ENCODE data around the gene TMEM164.

TMEM164 gene

DNA sequence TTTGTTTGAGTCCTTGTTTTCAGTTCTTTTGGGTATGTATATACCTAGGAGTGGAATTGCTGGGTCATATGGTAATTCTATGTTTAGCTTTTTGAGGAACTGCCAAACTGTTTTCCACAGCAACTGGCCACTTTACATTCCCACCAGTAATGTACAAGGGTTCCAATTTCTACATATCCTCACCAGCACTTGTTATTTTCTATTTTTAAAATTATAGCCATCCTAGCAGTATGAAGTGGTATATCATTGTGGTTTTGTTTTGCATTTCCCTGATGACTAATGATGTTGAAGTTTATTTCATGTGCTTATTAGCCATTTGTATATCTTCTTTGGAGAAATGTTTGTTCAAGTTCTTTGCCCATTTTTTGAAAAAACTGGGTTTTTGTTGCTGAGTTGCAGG lies 39.6 kb downstream of the TMEM164 start:
- no peak for DNase-seq

GRCh38 chrX:110043506-110043905 lies 40.6 kb downstream of the TMEM164 start:
- no peak for DNase-seq

DNA sequence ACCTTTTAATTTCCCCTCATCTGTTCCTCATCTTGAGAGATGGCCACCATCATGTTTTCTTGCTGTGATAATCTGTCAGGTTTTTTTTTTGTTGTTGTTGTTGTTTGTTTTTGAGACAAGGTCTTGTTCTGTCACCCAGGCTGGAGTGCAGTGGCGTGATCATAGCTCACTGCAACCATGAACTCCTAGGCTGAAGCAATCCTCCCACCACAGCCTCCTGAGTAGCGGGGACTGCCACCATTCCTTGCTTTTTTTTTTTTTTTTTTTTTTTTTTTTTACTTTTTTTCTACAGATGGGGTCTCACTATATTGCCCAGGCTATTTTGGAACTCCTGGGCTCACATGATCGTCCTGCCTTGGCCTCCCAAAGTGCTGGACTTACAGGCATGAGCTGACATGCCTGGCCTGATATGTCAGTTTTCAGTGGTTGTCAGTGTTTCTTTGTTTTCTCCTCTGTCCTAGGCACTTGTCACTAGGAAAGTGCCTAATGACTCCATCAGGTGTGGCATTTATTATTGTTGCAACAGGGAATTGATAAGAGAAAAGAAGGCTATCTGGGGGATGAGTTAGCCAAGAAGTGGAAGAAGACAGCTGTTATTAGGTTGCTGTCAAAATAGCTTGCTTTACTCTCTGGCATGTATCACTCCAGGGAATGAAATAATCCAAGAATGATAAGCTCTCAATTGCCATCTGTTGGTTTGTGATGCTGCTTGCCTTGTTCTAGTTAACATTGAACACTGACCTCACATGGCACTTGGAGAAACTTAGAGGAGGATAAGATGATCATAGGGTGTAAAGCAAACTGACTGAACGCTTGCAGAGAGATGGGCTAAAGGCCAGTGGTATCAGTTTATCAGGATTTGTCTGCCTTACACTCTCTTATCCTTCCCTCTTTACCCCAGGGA lies 41.7 kb downstream of the TMEM164 start:
- no peak for DNase-seq

DNA sequence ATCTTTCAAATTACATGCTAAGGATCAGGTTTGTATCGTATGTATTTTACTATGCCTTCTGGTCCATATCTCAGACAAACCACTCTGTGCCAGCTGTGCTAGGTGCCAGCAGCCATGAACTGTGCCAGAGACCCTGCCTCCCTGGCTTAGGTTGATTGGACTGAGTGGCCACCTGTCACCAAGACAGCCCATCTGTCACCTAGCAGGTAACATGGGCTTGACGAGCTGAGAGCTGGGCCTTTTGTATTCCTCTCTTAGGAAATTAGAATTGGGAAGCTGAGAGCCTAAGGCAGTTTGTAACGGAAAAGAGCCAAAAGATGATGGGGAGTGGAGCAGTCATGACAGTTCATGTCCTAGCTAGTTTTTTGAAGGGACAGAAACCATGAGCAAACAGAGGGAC lies 42.5 kb downstream of the TMEM164 start:
- DNase-seq, result no peak

- DNase-seq, result no peak
Measured at GRCh38 chrX:110046001-110046400, 43.1 kb downstream of the TMEM164 start.

DNA sequence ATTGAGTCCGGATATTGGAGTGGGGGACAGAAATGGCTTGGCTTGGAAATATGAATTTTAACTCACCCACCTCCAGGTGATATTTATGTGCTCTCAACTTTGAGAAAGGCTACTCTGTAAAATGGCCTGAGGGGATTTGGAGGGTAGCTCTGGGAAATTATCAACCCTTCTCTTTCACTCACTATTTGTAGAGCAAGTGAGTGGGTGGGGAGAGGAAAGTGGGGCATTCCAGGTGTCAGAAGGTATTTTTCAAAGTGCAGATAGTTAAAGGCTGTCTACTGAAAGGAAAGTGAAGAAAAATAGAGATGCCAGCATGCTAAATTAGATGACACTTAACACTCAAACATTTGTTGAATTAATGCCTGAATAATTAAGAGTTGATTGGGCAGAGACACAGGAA lies 44.1 kb downstream of the TMEM164 start:
- DNase-seq, result no peak

GRCh38 chrX:110049096-110049495 lies 46.2 kb downstream of the TMEM164 start:
- DNase-seq, result no peak

GRCh38 chrX:110050386-110050785 lies 47.5 kb downstream of the TMEM164 start:
- no peak for DNase-seq

- DNase-seq, result no peak
Measured at GRCh38 chrX:110050901-110051300, 48.0 kb downstream of the TMEM164 start.

GRCh38 chrX:110051559-110051958 lies 48.6 kb downstream of the TMEM164 start:
- no peak for DNase-seq

DNA sequence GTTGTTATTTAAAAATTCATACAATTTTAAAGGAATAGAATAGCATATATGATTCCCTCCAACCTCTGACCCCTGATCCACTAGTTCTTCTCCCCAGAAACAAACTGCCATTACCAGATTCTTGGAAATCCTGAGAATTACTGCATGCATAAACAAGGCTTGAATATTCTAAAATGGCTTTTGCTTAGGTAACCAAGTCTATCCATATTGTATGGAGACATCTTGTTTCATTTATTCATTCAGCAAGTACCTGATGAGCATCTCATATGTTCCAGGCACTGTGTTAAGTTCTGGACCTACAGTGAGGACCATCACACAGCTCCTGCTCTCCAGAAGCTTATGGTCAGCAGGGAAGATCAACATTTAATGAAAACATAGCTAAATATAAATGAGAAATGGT lies 49.4 kb downstream of the TMEM164 start:
- DNase-seq, result no peak

DNA sequence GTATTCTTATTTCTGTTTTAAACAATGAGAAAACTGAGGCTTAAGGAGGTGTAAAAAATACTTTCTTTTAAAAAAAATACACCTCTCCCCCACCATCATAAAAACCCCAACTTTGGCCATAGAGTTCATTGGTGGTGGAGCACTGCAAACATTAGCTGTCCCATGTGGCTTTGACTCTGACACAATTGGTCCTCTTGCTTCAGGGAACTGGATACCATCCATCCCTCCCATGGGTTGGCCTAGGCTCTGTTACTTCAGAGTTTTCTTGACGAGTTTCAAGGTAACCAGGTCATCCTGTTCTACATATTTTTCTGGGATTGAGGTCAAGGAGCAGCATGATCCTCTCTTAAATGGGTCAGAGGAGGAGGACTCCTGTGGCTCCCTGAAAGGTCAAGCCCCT lies 50.5 kb downstream of the TMEM164 start:
- DNase-seq, result no peak

DNA sequence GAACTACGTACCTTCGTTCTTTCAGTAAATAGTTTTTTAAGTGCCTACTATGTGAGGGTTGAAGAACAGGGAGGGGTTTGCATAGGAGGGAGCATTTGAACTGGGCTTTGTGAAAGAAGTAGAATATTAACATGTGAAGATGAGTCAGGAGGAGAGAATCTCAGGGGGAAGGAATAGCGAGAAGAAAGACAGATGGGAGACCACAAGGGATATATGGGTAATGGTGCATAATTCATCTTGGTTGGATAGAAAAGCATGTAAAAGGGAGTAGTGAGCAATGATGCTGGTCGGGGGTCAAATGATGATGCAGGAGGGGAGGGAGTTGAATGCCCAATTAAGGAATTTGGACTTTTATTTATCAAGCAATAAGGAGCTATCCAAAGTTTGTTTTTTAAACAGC lies 52.7 kb downstream of the TMEM164 start:
- DNase-seq, result no peak

- DNase-seq, result no peak
Measured at GRCh38 chrX:110056419-110056818, 53.5 kb downstream of the TMEM164 start.

GRCh38 chrX:110059410-110059809 lies 56.5 kb downstream of the TMEM164 start:
- DNase-seq, result no peak

- DNase-seq, result no peak
Measured at GRCh38 chrX:110060317-110060716, 57.4 kb downstream of the TMEM164 start.

DNA sequence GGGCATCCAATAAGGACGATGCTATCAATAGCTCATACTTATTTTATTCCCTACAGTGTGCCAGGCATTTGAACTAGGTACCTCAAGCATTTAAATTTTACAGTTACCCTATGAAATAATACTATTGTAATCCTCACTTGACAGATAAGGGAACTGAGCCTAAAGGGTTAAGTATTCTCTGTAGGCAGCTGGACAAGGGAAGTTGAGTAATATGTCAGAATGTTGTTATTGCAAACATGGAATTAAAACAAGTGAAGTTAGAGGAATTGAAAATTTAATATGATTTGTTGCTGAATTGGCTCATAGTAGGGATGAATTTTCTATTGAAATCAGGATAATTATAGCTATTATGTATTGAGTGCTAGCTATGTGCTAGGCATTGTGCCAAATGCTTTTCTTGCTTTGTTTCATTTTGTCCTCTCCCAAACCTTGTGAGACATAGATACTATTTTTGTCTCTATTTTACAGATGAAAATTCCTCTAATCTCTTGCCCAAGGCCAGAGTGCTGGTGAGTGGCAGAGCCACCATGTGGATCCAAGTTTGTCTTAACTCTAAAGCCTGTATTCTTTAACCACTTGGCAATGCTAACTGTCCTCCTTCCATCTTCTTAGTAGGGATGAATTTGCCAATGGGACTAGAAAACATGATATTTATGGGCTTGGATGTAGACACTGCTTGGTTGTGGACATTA lies 58.1 kb downstream of the TMEM164 start:
- no peak for DNase-seq

DNA sequence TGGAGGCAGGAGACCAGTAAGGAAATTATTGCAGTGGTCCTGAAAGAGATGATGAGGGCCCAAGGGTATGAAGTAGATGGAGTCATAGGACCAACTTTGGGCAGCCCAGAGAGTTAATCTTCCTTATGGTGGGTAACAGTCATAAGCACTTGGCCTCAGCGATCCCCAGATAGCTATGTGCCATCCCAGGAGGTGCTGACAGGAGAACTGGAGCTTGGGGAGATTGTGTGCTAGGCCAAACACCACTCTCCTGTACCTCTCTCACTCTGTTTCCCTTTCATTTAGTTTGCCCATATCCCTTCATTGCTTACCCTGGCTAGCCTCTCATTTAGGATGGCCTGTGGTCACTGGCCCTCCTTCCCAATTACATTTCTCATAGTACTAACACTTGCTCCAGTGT lies 60.0 kb downstream of the TMEM164 start:
- DNase-seq, result no peak

DNA sequence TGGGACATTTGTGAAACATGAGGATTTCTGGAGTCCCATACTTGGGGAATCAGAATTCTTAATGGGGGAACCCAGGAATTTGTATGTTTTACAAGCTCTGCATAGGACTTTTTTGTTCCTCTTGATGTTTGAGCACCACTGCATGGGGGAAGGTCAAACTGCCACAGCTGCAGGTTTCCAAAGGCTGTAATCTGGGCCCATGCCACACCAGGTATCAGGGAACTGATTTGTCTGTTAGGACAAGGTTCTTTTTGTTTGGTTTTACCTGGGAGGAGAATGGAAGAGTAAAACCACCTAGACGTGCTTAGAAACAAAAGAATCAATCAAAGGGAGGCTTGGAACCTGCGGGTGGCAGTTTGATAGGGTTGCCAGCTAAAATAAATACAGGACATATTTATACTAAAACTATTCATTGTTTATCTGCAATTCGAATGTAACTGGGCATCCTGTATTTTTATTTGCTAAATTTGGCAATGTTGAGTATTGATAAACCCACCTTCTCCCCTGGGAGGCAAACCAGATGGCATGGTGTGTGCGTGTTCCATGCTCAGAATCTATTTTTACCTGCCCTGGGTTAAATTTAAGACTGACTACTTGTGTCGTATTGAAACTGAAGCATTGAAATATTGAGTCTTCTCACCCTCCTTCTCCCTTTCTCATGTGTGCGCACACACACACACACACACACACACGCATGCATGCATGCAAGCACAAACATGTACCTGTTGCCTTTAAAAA lies 63.7 kb downstream of the TMEM164 start:
- no peak for DNase-seq

GRCh38 chrX:110070970-110071369 lies 68.1 kb downstream of the TMEM164 start:
- no peak for DNase-seq

DNA sequence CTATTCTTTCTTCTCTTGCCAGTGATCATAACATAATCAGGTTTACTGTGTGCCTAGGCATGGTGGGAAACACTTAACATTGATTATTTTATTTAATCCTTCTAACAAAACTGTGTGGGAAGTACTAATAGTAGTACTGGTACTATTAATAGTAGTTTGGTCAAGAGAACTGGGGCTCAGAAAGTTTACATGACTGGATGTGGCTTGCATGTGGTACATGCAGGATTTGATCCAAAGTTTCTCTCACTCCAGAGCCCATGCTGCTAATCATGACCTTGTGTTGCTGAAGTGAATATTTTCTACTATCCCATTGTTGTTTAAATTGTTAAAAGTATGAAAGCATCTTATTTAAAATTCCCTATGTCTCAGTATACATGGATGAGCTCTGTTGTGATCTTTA lies 78.4 kb downstream of the TMEM164 start:
- DNase-seq, result no peak

DNA sequence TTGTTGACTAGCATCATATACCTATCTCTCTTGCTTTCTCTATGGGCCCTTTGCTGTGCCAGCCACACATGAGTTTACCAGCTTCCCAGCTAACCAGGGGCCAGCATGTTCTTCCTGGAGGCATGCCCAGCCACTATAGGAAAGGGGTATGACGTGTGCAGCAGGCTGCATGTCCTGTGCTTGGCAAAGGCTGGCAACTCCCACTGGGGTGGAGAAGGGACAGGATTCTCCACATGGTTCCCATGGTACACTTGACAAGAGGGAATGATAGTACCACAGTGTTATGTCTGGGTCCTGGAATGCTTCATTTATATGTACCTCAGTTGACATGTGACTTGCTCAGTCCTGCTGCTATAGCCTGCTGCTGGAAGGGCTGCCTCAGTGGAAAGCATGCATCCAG lies 78.8 kb downstream of the TMEM164 start:
- DNase-seq, result no peak

DNA sequence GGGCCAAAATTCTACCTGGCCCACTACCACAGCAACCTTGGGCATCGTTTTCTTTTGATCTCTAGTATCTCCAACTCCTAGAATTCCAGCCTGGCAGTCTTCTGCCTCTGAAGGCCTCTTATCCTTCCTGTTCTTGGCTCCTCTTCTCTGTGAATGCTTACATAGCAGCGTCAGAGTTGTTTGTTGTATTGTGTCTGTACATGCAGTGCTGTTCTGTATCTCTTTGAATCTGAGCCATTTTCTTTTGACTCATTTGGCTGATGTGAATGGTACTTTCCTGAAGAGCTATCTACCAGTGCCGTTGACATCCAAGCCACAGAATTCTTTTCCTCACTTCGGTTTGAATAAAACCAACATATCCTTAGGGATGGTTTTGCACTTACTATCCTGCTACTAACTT lies 79.2 kb downstream of the TMEM164 start:
- no peak for DNase-seq
